Measurements from ENCODE around the gene CALD1.

DNA sequence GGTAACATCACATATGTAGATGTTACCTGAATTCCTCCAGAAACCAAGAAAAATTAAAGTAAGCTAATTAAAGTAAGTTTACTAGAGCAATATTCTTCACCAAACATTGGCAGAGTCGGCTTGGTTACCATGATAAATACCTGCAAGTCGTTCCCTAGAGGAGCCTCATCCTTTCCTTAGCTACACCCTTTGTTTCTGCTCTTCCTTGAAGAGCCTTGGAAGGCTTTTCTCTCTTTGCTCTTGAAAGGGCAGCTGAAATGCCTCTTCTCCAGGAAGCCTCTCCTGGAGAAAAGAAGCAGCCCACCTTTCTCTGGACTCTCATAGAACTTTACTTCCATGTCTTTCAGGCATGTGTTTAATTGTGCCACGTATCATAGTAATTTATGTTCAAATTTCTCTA, 34.9 kb upstream of the CALD1 start:
- TF ChIP-seq, protein P1, sequence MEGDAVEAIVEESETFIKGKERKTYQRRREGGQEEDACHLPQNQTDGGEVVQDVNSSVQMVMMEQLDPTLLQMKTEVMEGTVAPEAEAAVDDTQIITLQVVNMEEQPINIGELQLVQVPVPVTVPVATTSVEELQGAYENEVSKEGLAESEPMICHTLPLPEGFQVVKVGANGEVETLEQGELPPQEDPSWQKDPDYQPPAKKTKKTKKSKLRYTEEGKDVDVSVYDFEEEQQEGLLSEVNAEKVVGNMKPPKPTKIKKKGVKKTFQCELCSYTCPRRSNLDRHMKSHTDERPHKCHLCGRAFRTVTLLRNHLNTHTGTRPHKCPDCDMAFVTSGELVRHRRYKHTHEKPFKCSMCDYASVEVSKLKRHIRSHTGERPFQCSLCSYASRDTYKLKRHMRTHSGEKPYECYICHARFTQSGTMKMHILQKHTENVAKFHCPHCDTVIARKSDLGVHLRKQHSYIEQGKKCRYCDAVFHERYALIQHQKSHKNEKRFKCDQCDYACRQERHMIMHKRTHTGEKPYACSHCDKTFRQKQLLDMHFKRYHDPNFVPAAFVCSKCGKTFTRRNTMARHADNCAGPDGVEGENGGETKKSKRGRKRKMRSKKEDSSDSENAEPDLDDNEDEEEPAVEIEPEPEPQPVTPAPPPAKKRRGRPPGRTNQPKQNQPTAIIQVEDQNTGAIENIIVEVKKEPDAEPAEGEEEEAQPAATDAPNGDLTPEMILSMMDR (conservative IDR thresholded peaks at IDR 0.05 in 1 of 2, IDR thresholded peaks at IDR 0.05 in 1 of 2; ENCODE audit: extremely low read depth in 1 of 2, insufficient read depth in 1 of 2, low read depth in 1 of 2, low read length in 2 of 2): no peak
- no peak for TF ChIP-seq EZH2 (IDR thresholded peaks at IDR 0.05; ENCODE audit: borderline replicate concordance, low read length)

All from mammary epithelial cell (primary cell).